ENCODE measurements around the gene VSX2. TPM values are rescaled to one million over a fixed set of nuclear protein-coding genes. Genes with fewer than 3 reads are reported as not detected.
A peak's percentile ranks its signal among the peaks of the same experiment; 100 is the strongest.

VSX2 gene
- total RNA-seq, 4 donors from 2014 or later = not detected

DNA sequence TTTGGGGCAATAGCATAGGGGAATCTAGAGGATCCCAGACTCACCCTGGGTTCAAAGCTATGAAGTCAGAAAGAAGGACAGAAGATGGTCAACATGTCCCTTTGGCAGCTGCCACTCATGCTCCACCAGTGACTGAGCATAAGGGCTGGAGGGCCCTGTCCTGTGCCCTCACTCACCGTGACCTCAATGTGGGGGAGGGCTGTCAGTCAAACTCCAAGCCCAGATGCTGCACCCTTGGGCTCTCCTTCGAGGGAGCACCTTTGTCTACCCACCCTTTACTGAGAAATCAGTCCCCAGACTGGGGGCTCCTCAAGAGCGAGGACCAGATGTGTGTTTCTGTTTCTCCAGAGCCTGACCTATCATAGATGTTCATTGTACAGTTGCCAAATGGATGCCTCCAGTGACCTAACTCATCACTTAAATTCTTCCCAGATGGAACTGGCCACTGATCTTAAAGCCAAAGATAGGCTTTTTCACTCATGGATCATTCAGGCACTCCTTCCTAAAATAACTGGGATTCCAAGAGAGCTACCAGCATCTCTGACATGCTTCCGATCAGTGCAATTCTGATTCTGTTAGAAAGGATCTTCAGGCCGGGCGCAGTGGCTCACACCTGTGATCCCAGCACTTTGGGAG is 27.2 kb upstream of the VSX2 start:
- DNase-seq (ENCODE audit: low spot score in 2 of 2) = no peak
- TF ChIP-seq, protein P1, sequence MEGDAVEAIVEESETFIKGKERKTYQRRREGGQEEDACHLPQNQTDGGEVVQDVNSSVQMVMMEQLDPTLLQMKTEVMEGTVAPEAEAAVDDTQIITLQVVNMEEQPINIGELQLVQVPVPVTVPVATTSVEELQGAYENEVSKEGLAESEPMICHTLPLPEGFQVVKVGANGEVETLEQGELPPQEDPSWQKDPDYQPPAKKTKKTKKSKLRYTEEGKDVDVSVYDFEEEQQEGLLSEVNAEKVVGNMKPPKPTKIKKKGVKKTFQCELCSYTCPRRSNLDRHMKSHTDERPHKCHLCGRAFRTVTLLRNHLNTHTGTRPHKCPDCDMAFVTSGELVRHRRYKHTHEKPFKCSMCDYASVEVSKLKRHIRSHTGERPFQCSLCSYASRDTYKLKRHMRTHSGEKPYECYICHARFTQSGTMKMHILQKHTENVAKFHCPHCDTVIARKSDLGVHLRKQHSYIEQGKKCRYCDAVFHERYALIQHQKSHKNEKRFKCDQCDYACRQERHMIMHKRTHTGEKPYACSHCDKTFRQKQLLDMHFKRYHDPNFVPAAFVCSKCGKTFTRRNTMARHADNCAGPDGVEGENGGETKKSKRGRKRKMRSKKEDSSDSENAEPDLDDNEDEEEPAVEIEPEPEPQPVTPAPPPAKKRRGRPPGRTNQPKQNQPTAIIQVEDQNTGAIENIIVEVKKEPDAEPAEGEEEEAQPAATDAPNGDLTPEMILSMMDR (IDR thresholded peaks at IDR 0.05) = no peak
- no peak for TF ChIP-seq POLR2A (IDR thresholded peaks at IDR 0.05)
- 82 to 88% methylated on average over 6 of the region's 6 CpGs for WGBS, 2 donors
- no peak overlapping the region for H3K4me3 ChIP-seq (ENCODE audit: low read depth, poor library complexity, severe bottlenecking)
- intact Hi-C loops (cut with DNase I; ENCODE audit: low total_unique reads) = no loop called here

DNA sequence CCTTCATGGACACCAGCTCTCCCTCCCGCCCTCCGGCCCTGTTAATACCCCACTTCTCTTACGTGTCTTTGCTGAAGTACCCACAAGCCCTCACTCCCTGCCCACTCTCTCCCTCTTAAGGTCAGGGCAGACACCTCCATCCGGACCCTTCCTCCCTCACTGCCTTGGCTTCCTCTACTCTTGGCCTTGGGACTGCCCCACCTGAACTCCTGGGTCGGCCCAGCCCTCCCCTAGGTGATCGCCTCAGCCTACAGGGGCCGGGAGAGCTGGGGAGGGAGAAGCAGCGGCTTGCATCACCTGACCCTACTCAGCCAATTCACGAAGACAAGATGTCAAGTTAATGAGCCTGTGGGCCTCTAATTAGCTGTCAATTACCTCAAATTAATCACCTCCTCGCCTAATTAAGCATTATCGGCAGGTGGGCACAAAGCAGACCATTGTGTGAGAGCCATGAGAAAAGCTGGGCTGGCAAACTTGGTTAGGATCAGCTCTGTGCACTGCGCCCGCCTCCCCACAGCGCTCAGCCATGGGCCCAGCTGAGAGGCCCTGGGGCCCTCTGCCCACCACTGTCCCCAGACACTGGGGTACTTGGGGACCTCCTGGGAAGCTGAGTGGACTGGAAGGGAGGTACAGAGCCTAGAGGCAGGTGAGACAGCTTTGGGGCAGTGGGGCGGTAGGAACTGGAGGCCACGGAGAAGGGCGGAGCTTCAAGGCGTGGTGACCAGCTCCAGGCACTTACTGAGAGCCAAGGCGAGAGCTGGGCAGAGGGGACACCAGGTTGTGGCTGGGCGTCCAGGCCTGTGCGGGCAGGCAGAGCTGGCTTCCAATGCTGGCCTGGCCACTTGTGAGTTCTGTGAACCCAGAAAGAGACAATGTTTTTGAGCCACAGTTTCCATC is 25.1 kb upstream of the VSX2 start:
- no peak for TF ChIP-seq POLR2A (IDR thresholded peaks at IDR 0.05)
- TF ChIP-seq, protein P1 (IDR thresholded peaks at IDR 0.05) = no peak
- no peak overlapping the region for H3K4me3 ChIP-seq (ENCODE audit: low read depth, poor library complexity, severe bottlenecking)
- 71 to 75% methylated on average over 21 of the region's 21 CpGs for WGBS, 2 donors
- DNase-seq (ENCODE audit: low spot score in 2 of 2) = no peak
- intact Hi-C loops (cut with DNase I; ENCODE audit: low total_unique reads) = no loop called here

DNA sequence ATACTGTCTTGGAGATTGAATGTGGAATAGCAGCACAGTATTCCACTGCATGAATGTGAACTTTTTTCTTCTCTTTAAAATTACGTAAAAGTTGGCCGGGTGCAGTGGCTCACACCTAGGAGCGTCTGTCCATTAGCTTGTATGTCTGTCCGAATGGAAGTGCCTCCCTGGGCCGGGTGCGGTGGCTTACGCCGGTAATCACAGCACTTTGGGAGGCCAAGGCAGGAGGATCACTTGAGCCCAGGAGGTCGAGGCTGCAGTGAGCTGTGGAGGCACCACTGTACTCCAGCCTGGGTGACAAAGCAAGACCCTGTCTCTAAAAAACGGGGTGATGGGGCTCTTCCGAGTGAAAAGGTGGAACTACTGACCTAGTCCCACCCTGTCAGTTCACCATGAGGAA is 22.6 kb upstream of the VSX2 start:
- 87 to 91% methylated on average over 11 of the region's 11 CpGs for WGBS, 2 donors
- intact Hi-C loops (cut with DNase I; ENCODE audit: low total_unique reads) = no loop called here
- peak in 1 of 2 donors; percentile 68 for DNase-seq (ENCODE audit: low spot score in 2 of 2)
- H3K4me3 ChIP-seq (ENCODE audit: low read depth, poor library complexity, severe bottlenecking) = no peak overlapping the region
- TF ChIP-seq, protein P1 (IDR thresholded peaks at IDR 0.05) = no peak
- TF ChIP-seq POLR2A (IDR thresholded peaks at IDR 0.05) = no peak

DNA sequence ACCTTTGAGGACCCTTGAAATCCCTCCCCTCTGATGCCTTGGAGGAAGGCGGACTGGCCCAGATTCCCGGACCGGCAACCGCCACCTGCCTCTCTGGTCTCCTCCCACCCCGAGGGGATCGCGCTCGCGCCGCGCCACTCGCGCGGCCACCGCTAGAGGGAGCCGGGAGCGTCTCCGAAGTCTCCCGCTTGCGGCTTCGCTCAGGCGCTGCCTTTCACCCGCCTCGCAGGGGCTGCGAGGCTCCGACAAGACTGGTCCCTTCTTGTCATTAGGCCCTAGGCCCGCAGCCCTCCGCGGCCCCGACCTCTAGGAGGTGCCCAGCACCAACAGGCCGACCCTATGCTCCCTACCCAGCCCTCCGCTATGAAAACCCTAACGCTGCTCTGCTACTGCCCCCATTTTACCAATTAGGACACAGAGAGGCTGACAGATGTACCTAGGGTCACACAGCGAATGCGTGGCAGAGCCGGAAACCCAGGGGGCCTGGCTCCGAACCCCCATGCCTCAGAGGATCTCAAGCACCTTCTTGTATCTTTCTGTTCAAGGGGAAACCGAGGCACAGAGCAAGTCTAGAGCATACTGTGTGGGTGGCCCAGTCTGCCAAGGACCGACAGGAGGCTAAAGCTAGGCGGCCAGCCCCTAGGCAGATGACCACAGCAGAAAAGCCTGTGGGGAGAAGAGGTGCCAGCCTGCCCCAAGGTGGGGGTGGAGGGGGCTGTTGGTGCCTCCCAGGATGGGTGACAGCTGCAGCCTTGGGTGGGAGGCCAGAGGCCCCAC is 21.4 kb upstream of the VSX2 start:
- H3K4me3 ChIP-seq (ENCODE audit: low read depth, poor library complexity, severe bottlenecking) = no peak overlapping the region
- TF ChIP-seq POLR2A (IDR thresholded peaks at IDR 0.05) = no peak
- TF ChIP-seq, protein P1 (IDR thresholded peaks at IDR 0.05) = no peak
- 10 to 17% methylated on average over 29 to 40 of the region's 40 CpGs for WGBS, 2 donors

DNA sequence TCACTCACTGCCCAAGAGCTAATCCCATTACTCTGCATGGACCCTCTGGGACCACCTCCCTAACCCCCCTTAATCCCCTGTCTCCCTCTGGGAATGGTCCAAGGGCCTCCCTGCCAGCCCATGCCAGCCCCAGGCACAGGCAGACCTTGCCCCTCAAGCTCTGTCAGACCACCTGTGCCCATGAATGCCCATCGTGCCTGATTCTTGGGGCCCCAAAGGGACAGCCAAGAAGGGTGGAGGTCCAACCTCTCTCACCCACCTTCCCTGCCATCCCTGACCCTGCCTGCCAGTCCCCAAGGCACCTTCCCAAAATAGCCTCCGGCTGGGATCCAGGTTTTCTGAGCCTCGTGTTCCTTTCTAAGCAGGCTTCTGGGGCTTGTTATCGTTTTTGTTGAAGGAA is 20.8 kb upstream of the VSX2 start:
- TF ChIP-seq, protein P1 (IDR thresholded peaks at IDR 0.05) = no peak
- TF ChIP-seq POLR2A (IDR thresholded peaks at IDR 0.05) = no peak
- intact Hi-C loops (cut with DNase I; ENCODE audit: low total_unique reads) = no loop called here
- WGBS, 2 donors = 56 to 60% methylated on average over 4 of the region's 4 CpGs
- H3K4me3 ChIP-seq (ENCODE audit: low read depth, poor library complexity, severe bottlenecking) = no peak overlapping the region
- DNase-seq (ENCODE audit: low spot score in 2 of 2) = no peak

More for the DNA sequence above, 21.4 kb upstream of the VSX2 start:
- intact Hi-C loops (cut with DNase I; ENCODE audit: low total_unique reads) = no loop called here
- DNase-seq (ENCODE audit: low spot score in 2 of 2) = peak in 1 of 2 donors; percentile 27
